Measurements from ENCODE around the gene PKP3.
A peak's percentile ranks its signal among the peaks of the same experiment; 100 is the strongest.
"Not testable (repeated sequence)": the region's sequence is repeated elsewhere in the genome, so short reads cannot be mapped to it uniquely, and the experiment has no call there.

Gene PKP3

DNA sequence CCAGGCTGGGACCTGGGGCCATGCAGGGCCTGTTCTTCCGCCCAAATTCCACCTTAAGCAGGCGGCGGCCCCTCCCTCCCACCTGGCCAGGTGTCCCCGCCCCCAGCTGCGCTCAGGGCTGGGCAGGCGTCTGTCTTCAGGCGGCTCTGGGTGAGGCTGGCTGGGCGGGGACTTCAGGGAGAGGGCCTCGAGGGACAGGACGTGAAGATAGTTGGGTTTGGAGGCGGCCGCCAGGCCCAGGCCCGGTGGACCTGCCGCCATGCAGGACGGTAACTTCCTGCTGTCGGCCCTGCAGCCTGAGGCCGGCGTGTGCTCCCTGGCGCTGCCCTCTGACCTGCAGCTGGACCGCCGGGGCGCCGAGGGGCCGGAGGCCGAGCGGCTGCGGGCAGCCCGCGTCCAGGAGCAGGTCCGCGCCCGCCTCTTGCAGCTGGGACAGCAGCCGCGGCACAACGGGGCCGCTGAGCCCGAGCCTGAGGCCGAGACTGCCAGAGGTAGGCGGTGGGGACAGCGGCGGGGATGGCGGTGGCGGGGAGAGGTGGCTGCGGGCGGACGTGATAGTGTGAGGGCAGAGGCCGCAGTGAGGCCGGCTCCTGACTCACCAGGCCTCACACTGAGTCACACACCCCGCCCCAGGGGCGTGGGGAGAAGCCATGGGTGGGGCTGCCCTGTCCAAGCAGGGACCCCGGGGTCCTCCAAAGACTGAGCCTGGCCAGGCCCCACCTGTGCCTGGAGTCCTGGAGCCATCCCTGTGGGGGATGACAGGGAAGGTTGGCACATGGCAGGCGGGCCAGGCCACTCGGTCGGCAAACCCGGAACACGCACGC is at the start of gene PKP3:
Gene PKP3 (plus strand): TSS at position 176 of the 824 bp plus-strand sequence. CDS start 84 bp downstream, at position 260.
- DNase-seq, result no peak

DNA sequence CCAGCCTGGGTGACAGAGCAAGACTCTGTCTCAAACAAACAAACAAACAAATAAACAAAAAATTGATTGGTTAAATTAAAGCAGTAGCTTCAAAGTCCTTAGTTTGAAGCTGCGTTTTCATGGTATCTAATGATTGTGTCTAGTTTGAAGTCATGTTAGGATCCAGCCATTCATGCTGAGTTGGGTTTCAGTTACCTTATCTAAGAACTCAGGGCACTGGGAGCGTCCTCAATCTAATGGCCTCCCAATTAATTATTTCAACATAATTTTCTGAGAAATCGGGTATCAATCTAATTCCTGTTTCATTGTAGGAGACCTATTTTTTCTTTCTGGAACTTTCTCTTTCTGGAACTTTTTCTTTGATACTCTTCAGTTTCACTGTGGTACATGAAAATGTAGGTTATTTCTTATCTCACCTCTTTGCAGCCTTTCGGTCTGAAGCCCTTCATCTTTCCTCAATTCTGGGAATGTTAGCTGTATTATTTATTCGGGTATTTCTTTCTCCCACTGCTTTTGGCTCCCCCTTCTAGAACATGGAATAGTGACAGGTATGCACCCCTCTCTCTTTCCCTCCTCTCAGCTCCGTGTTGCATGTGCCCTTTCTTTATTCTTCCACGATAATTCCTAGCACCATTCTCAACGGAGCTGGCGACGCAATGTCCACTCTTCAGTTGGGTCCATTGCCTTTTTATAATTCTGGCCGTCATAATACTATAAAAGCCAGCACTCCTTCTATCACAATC is 49.0 kb upstream of the PKP3 start:
- no peak for DNase-seq

GRCh38 chr11:346529-346928 is 47.5 kb upstream of the PKP3 start:
- no peak for DNase-seq

- not testable (repeated sequence) for DNase-seq
These were observed 44.6 kb upstream of the PKP3 start for GRCh38 chr11:349270-349954.

GRCh38 chr11:350033-350722 is 43.8 kb upstream of the PKP3 start:
- not testable (repeated sequence) for DNase-seq

- DNase-seq, result no peak
These were observed 43.2 kb upstream of the PKP3 start for GRCh38 chr11:350723-351255.

DNA sequence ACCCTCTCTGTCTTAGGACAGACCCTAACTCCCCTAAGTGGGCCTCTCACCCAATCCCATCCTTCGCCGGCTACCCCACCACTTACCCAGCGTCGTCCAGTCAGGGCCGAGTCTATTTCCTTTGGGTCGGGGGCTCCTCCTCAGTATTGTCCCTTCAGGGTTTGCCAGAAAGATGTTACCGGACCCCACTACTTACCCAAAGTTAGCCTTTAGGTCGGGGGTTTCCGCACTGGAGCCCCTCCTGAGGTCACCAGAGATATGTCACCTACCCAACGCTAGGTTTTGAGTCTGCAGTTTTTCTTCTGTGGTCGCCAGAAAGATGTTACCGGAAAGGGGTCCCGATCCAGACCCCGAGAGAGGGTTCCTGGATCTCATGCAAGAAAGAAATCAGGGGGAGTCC is 42.6 kb upstream of the PKP3 start:
- no peak for DNase-seq

- DNase-seq, result no peak
These were observed 41.5 kb upstream of the PKP3 start for GRCh38 chr11:352456-353031.

- DNase-seq, result no peak
These were observed 40.7 kb upstream of the PKP3 start for GRCh38 chr11:353179-353873.

DNA sequence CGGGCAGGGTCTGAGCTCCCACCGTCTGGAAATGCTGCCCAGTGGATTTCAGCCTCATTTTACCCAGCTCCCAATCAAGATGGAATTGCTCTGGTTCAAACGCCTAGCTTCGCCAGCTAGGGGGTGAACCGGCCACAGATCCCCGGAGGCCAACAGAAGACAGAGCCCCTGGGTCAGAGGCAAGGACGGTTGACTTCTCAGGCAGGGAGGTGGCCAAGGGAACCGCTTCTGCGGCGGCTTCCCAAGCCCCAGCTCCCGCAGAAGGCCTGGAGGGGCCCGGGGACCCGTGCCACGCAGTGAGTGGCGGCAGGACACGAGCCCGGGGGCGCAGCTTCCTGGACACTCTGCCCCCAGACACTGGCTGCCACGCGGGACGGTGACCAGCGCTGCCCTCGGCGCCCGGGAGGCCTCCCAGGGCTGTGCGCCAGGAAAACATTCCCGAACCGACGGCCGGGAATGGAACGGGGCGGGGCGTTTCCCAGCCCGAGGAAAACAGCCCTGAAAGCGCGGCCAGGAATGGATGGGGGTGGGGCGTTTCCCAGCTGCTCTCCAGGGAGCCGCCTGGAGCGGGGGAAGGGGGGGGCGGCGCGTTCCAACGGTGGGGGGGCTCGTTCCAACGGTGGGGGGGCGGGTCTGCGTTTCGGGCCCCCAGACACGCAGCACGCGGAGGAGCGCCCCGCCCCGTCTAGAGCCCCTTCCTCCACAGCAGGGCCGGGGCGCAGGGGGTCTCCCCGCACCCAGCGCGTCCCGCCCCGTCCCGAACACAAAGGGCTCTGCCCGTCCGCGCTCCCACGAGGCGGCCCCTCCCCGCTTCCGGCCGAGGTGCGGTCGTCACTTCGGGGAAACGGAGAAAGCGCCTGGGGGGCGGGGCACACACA is 38.2 kb upstream of the PKP3 start:
- DNase-seq, result peak; percentile 82

DNA sequence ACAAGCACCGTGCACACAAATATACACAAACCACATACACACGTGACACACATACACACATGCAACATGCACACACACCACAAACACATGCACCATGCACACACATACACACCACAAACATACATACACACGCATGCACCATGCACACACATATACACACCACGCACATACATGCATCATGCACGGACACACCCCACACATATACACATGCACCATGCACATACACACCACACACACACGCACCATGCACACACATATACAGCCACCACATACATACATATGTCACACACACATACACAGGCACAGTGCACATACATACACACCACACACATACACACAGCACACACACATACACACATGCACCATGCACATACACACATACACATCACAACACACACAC is 37.4 kb upstream of the PKP3 start:
- DNase-seq, result no peak

DNA sequence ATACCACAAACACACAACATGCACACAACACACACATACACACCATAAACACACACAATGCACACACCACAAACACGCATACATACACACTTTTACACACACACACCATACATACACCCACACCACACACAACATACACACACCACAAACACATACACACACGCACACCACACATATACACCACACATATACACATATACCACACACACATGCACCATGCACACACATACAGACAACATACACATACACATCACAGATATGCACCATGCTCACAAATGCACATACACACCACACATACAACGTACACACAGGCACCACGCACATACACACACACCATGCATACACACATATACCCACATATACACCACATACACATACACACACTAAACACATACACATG is 36.4 kb upstream of the PKP3 start:
- DNase-seq, result no peak

- no peak for DNase-seq
These were observed 35.7 kb upstream of the PKP3 start for GRCh38 chr11:358129-358800.

GRCh38 chr11:359181-359714 is 34.8 kb upstream of the PKP3 start:
- no peak for DNase-seq

DNA sequence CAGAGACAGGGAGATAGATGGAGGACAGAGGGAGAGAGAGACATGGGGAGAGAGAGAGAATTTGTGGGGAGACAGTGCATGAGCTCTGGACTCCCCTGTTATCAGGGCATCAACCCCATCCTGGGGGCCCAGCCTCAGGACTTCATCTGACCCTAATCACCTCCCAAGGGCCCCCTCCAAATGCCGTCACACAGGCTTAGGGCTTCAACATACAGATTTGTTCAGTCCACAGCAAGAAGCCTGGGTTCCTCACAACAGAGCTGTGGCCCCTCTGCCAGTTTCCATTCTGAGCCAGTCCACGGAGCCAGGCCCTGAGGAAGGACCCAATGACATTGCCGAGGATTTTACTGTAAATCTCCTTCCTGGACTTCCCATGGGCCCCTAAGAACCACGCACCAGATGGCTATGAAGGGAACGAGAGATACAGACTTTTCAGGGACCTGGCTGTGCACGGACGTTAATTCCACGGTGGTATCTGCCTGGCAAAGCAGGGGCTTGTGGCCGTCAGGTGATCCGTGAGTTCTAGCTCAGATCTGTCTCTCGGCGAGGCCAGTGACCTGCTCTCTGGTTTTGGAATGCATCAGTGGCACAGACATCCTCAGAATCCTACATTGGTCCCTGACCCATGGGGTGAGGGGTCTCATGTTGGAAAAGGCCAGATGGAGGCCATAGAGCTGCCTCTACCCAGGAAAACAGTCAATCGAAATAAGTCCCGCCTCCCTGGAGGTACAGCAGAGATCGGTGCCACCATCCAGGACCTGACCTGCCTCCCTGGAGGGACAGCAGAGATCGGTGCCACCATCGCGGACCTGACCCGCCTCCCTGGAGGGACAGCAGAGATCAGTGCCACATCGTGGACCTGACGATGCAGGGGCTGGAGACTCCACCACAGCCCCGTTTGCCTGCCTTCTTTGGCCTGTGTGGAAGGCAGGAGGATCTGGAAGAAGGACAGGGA is 33.4 kb upstream of the PKP3 start:
- no peak for DNase-seq

DNA sequence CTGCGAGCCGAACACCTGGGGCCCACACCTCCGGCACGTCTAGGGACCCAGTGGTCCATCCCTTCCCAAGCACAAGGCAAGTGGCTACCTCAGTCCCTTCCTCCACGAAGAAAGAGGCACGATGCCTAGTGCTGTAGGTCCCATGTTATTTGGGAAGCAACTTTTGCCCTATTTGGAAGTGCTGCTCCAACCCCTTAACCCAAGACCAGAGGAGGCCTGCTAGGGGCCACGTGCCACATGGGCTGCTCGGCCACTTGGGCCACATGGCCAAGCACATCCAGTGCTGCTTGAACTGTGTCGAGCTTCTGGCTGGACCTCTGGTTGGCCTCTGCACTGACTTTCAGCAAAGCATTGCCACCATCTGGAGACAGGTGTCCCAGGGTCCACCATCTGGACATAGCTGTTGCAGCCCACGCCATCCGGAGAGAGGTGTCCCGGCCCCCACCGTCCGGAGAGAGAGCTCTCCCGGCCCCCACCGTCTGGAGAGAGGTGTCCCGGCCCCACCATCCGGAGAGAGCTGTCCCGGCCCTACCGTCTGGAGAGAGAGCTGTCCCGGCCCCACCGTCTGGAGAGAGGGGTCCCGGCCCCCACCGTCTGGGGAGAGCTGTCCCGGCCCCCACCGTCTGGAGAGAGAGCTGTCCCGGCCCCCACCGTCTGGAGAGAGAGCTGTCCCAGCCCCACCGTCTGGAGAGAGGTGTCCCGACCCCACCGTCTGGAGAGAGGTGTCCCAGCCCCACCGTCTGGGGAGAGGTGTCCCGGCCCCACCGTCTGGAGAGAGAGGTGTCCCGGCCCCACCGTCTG is 31.2 kb upstream of the PKP3 start:
- DNase-seq, result no peak

GRCh38 chr11:363443-363805 is 30.6 kb upstream of the PKP3 start:
- DNase-seq, result not testable (repeated sequence)
